Renal cortical epithelial cell (primary cell): ENCODE results near the gene REX1BD. TPM values are rescaled to one million over a fixed set of nuclear protein-coding genes. Genes with fewer than 3 reads are reported as not detected.
A peak's percentile ranks its signal among the peaks of the same experiment; 100 is the strongest.
"Not testable (repeated sequence)": the region's sequence is repeated elsewhere in the genome, so short reads cannot be mapped to it uniquely, and the experiment has no call there.

ENCODE experiments used
- DNase-seq: peaks from one replicate; pipeline ENCODE4 v3.0.0-alpha.2; 2011; ENCODE audit warnings: low read depth
- total RNA-seq: library from RNA; depleted of rRNA; stranded (reverse); fragments of >200 nt; gene quantifications from 2 replicates; pipeline ENCODE4 v1.2.3, GENCODE V29; 2014

REX1BD gene
- total RNA-seq, 1 donor from 2014 or later: 30.2 TPM

DNA sequence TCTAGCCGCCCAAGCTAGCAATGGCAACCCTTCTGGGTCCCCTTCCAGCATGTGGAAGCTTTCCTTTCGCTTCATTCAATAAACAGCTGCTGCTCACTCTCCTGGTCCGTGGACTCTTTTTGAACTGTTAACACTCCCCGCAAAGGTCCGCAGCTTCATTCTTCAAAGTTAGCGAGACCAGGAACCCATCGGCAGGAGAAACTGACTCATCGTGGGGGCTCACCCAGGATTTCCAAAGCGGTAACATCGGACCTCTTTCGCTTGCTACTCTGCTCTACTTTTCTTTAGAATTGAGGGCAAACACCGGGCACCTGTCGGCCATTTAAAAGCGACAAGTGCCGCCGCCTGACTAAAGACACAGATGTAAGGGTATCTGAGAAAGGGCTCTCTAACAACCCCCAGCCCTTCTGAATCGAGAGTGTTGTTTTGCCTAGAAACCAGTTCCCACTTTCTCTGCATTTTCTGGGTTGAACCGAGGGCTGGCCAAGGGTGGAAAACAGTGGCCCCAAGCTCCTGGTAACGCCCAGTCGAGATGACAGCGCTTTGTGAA lies 11.2 kb upstream of the REX1BD start:
- no peak for DNase-seq

DNA sequence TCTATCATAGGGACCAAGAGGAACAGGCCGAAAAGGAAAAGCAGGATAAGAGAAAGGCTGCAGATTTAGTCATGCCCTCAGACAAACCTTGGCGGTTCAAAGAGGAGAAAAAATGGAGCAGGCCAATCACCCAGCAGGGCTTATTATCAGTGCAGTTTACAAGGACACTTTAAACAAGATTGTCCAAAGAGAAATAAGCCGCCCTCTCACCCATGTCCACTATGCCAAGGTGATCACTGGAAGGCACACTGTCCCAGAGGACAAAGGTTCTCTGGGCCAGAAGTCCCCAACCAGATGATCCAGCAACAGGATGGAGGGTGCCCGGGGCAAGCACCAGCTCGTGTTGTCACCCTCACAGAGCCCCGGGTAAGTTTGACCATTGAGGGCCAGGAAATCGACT lies 8.3 kb upstream of the REX1BD start:
- DNase-seq: no peak

- peak; percentile 25 for DNase-seq
Measured at GRCh38 chr19:18586306-18586705, 2.3 kb upstream of the REX1BD start.

DNA sequence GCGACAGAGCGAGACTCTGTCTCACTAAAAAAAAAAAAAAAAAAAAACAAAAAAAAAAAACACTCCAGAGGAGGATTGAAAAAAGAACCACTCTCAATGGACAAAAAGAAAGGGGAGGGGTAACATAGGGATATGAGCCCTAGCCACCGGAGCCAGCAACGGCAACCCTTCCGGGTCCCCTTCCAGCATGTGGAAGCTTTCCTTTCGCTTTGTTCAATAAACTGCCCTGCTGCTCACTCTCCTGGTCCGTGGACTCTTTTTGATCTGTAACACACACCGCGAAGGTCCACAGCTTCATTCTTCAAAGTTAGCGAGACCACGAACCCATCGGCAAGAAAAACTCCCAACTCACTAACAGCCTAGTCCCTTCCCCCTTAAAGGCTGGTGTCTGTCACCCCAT lies 1.0 kb upstream of the REX1BD start:
- DNase-seq: no peak

GRCh38 chr19:18587962-18588610 lies 512 bp upstream of the REX1BD start:
- no peak for DNase-seq

DNA sequence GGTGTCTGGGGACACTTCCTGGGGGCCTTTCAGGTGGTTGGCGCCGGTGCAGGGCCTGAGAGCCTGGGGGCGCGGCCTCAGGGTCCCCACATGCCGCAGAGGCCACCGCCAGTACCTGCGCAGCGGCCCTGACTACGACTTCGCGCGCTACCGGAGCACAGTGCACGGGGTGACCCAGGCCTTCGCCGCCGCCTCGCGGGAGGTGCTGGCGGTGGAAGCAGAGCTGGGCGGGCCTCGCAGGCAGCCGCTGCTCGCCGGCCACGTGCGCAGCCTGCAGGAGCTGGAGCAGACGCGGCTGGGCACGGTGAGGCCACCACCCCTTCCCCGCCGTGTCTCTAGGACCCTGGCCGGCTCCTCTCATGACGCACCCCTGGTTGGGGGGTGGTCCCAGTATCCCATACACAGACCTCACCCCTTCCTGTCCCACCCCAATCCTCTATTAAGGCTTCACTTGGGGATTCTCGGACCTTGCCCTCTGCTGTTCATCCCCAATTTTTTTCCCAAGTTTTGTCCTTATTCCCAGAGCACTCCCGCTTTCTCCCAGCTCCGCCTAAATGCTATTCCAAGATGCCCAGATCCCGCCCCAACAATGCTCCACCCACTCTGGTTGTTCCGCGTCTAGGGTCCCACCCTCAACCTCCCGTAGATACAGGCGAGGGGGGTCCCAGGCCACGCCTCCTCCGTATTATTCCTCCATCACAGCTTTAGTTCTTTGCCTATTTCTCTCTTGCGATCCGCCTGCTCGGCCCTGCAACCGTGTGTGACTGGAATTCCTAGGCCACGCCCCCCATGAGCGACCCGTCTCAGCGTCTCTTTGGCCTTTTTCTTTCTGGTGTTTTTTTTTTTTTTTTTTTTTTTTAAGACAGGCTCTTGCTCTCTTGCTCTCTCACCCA lies 1.0 kb downstream of the REX1BD start:
- peak; percentile 26 for DNase-seq

GRCh38 chr19:18590273-18591272 lies 2.0 kb downstream of the REX1BD start:
- no peak for DNase-seq

DNA sequence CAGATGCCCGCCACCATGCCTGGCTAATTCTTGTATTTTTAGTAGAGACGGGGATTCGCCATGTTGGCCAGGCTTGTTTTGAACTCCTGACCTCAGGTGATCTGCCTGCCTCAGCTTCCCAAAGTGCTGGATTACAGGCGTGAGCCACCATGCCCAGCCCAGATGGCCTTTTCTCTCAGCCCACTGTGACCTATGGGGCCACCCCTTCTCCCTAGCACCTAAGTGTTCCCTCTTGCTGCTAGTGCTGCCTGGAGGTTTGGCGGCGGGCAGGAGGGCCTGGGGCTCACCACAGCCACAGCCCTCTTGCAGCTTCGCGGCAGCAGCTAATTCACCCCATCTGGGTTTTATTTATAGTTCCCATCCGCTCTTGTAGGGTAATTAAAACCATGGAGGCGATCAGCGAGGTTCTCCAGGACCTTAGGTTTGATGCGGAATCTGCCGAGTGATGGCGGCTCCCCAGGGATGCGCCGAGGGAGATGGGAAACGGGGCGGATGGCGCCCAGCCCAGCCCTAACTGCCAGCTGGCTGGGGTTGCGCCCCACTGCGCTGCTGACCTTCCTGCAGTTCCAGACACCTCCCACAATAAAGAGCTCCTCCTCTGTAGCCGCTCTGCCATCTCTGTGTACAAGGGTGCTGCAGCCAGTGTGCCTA lies 3.3 kb downstream of the REX1BD start:
- no peak for DNase-seq

DNA sequence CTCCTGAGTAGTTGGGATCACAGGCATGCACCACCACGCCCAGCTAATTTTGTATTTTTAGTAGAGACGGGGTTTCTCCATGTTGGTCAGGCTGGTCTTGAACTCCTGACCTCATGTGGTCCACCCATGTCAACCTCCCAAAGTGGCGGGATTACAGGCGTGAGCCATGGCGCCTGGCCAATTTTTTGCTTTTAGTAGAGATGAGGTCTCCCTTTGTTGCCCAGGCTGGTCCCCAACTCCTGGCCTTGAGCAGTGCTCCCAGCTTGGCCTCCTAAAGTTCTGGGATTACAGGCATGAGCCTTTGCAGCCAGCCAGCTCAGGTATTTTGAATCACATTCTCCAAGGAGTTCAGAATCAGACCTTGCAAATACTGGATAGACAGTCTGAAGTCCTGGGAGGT lies 4.1 kb downstream of the REX1BD start:
- DNase-seq: not testable (repeated sequence)

GRCh38 chr19:18593367-18594095 lies 4.9 kb downstream of the REX1BD start:
- DNase-seq: no peak

DNA sequence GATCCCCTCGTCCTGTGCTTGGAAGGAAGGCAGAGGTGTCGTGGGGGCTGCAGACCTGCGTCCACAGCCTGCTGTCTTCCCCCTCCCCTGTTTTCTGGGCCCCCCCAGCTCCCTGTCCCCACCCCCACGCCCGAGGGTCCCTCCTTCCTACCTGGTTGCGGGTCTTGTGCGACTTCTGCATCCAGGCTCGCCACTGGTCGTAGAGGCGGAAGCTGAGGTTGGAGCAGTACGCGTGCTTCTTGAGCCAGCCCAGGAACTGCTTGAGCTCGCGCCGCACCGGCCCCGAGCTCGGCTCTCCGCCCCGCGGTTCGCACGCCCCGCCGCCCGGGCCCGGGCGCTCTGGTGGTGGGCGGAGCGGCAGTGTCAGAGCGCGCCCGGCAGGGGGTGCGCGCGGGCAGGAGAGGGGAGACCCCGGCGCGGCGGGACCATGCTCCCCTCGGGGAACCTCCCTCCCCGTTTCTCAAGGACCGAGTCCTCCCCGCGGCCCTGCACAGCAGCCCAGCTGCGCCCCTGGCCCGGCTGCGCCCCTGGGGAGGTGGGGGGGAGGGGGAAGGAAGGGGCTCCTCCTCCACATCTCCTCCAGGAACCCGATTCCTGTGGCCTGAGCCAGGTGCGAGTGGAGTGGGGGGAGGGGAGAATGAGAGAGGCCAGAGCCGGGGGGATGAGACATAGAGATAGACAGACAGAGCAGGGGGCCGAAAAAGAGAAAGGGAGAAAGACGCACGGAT lies 5.7 kb downstream of the REX1BD start:
- DNase-seq: peak; percentile 48

GRCh38 chr19:18594824-18595373 lies 6.3 kb downstream of the REX1BD start:
- no peak for DNase-seq

GRCh38 chr19:18595475-18595874 lies 6.9 kb downstream of the REX1BD start:
- DNase-seq: no peak

- DNase-seq: no peak
Measured at GRCh38 chr19:18596752-18597157, 8.2 kb downstream of the REX1BD start.

DNA sequence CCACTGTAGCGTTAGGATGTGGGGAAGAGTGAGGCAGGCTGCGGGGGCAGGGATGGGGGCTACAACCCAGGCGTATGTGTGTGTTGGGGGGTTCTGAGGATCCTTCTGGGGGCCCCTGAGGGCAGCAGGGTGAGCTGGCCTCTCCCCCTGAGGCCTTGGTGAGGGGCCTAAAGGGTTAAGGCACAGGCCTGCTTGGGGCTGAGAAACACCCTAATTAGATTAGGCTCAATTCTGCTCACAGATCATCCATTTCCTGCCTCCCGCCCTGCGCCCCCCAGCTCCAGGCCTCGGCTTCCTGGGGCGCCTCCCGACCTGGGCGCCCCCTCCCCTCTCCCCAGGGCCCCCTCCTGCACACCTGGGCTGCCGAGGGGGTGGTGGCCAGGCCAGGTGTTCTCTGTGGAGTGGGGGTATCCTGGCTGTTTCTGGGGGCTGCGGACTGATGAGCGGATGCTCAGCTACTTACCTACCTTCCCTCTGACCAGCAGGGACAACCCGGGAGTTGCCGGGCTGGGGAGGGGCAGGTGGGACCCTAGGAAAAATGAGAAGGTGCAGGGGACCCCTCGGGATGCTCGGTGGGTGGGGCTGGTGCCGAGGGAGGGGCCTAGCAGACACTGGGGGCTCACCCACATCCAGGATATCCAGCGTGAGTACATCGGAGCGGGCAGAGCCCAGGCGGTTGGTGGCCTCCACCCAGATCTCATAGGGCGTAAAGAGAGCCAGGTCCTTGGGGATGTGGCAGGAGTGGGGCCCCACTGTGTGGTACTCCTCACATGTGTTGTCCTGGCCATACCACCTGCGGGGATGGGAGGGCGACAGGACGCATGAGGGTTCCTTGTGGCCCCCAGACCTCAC lies 9.4 kb downstream of the REX1BD start:
- no peak for DNase-seq

- no peak for DNase-seq
Measured at GRCh38 chr19:18599485-18599884, 10.9 kb downstream of the REX1BD start.

DNA sequence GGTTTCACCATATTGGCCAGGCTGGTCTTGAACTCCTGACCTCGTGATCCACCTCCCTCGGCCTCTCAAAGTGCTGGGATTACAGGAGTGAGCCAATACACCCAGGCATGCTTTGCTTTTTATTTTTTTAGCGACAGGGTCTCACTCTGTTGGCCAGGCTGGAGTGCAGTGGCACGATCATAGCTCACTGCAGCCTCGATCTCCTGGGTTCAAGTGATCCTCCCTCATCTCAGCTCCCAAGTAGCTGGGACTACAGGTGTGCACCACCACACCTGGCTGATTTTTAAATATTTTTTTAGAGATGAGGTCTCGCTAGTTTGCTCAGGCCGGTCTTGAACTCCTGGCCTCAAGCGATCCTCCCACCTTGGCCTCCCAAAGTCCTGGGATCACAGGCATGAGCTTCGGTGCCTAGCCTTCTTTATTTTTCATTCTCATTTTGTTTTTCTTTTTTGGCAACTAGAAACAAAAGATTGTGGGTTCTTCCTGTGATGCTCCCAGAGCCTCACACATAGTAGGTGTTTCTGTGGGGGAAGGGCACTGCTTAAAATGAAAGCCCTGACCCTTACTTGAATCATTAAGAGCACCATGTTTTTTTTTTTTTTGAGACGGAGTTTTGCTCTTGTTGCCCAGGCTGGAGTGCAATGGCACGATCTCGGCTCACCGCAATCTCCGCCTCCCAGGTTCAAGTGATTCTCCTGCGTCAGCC lies 12.2 kb downstream of the REX1BD start:
- DNase-seq: not testable (repeated sequence)

DNA sequence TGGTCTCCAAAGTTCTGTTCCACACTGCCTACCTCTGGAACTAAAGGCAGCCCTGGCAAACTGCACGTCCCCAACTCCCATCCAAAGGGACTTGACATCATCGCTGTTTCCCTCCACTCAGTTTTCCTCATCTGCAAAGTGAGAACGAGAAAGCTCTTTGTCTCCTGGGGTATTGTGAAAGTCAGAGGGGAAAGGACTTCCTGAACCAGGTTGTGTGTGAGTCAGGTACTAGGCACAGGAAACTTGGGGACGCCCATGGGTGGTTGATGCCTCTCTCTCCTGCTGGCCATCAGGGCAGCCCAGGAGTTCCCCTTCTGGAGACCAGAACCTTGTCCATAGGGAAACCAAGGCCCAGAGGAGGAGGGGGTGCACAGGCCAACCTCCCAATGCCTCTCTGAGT lies 13.3 kb downstream of the REX1BD start:
- DNase-seq: no peak
